HEK293T (cell line): ENCODE results near the gene PSMB1.
"Not testable (repeated sequence)": the region's sequence is repeated elsewhere in the genome, so short reads cannot be mapped to it uniquely, and the experiment has no call there.

Experiments
- ARNT ChIP-seq: fragments of 450-650 bp; IDR thresholded peaks from 2 replicates; pipeline ENCODE4 v1.6.1; 2017; ENCODE audit warnings: mild to moderate bottlenecking
- BHLHE40 ChIP-seq: fragments of 450-650 bp; IDR thresholded peaks from 2 replicates; pipeline ENCODE4 v1.6.1; 2016; ENCODE audit warnings: mild to moderate bottlenecking, moderate library complexity, borderline replicate concordance
- CTBP1 ChIP-seq: fragments of 450-650 bp; IDR thresholded peaks from 2 replicates; pipeline ENCODE4 v1.6.1; 2016; ENCODE audit warnings: borderline replicate concordance
- ELF4 ChIP-seq: fragments of 450-650 bp; IDR thresholded peaks from 2 replicates; pipeline ENCODE4 v1.6.1; 2017; ENCODE audit warnings: antibody characterized with exemption
- FOXA1 ChIP-seq: fragments of 450-650 bp; IDR thresholded peaks from 2 replicates; pipeline ENCODE4 v1.6.1; 2016; ENCODE audit warnings: mild to moderate bottlenecking
- FOXK2 ChIP-seq: fragments of 450-650 bp; IDR thresholded peaks from 2 replicates; pipeline ENCODE4 v1.6.1; 2016; ENCODE audit warnings: mild to moderate bottlenecking
- L3MBTL2 ChIP-seq: fragments of 450-650 bp; conservative IDR thresholded peaks from 2 replicates; pipeline ENCODE4 v1.6.1; 2016; ENCODE audit warnings: mild to moderate bottlenecking
- LEF1 ChIP-seq: fragments of 450-650 bp; IDR thresholded peaks from 2 replicates; pipeline ENCODE4 v1.6.1; 2017; ENCODE audit warnings: mild to moderate bottlenecking, borderline replicate concordance
- NFRKB ChIP-seq: fragments of 450-650 bp; IDR thresholded peaks from 2 replicates; pipeline ENCODE4 v1.6.1; 2016; ENCODE audit warnings: mild to moderate bottlenecking, moderate library complexity
- SP1 ChIP-seq: fragments of 450-650 bp; IDR thresholded peaks from 2 replicates; pipeline ENCODE4 v1.6.1; 2017
- SUZ12 ChIP-seq: fragments of 450-650 bp; IDR thresholded peaks from 2 replicates; pipeline ENCODE4 v1.6.1; 2016; ENCODE audit warnings: mild to moderate bottlenecking
- TARDBP ChIP-seq: fragments of 450-650 bp; IDR thresholded peaks from 2 replicates; pipeline ENCODE4 v1.6.1; 2016
- ZNF384 ChIP-seq: fragments of 450-650 bp; IDR thresholded peaks from 2 replicates; pipeline ENCODE4 v1.6.1; 2016

DNA sequence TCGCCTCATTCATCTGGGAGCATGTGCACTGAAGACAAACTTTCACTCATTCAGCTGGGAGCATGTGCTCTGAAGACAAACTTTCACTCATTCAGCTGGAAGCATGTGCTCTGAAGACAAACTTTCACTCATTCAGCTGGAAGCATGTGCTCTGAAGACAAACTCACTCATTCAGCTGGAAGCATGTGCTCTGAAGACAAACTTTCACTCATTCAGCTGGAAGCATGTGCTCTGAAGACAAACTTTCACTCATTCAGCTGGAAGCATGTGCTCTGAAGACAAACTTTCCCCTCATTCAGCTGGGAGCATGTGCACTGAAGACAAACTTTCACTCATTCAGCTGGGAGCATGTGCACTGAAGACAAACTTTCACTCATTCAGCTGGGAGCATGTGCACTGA lies 44.8 kb downstream of the PSMB1 start:
- not testable (repeated sequence) for TF ChIP-seq BHLHE40, SP1, LEF1, L3MBTL2, ELF4, FOXA1, NFRKB, ARNT, CTBP1, ZNF384, TARDBP, FOXK2, SUZ12
